Myocyte (in vitro differentiated cells): ENCODE data around the gene PRR30. TPM values are rescaled to one million over a fixed set of nuclear protein-coding genes. Genes with fewer than 3 reads are reported as not detected.

Experiments used
- DNase-seq: peaks from one replicate; pipeline ENCODE4 v3.0.0-alpha.2; 2012; ENCODE audit warnings: low read depth
- total RNA-seq: library from RNA; depleted of rRNA; stranded (reverse); fragments of >200 nt; gene quantifications from 2 replicates; pipeline ENCODE4 v1.2.3, GENCODE V29; 2014

Gene PRR30
- total RNA-seq, 1 donor from 2014 or later: not detected

- DNase-seq: no peak
Observed at GRCh38 chr2:27099334-27099955, 39.8 kb downstream of the PRR30 start.

- no peak for DNase-seq
Observed at GRCh38 chr2:27097341-27097740, 41.9 kb downstream of the PRR30 start.

GRCh38 chr2:27096748-27097297, 42.4 kb downstream of the PRR30 start:
- no peak for DNase-seq

DNA sequence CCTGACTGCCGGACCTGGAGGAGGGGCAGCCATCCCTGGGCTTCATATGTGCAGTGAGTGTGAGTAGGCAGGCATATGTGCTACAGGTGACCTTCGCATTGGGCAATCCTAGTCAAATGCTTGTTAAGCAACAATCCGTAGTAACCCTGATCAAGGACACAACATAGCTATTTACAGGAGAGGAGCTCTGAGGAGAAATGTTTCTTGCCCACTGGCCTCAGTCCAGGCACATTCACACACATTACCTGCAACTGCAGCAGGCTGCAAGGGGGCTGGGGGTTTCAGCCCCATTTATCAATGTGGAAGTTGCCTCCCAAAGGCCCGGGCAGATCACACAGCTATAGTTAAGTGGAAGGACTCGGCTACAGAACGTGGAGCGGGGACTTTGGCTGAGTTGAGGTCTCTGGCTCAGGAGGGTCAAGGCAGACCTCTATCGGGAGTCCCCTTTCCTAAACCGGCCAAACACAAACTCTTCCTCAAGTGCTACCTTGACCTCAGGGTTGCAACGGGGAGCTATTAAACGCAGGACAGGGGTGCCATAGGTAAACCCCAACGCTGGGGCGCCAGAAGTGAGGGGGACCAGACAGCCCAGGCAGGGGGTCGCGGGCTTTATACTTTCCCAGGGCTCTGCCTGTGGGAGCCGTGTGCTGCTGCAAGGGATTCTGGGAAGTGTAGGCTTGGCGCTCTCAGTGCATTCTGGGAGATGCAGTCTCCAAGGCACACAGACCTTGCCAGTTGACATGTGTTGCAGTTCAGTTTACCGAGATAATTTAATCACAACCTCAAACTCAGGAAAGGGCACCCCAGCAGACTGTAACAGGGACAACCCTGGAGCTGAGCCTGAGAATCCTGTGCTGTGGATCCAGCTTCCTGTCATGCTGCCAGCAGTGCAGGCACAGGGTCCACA, 43.2 kb downstream of the PRR30 start:
- DNase-seq: peak; percentile 78

- no peak for DNase-seq
Observed at GRCh38 chr2:27095427-27095744, 43.8 kb downstream of the PRR30 start.

GRCh38 chr2:27094353-27094984, 44.7 kb downstream of the PRR30 start:
- no peak for DNase-seq

GRCh38 chr2:27093430-27094352, 45.5 kb downstream of the PRR30 start:
- no peak for DNase-seq

DNA sequence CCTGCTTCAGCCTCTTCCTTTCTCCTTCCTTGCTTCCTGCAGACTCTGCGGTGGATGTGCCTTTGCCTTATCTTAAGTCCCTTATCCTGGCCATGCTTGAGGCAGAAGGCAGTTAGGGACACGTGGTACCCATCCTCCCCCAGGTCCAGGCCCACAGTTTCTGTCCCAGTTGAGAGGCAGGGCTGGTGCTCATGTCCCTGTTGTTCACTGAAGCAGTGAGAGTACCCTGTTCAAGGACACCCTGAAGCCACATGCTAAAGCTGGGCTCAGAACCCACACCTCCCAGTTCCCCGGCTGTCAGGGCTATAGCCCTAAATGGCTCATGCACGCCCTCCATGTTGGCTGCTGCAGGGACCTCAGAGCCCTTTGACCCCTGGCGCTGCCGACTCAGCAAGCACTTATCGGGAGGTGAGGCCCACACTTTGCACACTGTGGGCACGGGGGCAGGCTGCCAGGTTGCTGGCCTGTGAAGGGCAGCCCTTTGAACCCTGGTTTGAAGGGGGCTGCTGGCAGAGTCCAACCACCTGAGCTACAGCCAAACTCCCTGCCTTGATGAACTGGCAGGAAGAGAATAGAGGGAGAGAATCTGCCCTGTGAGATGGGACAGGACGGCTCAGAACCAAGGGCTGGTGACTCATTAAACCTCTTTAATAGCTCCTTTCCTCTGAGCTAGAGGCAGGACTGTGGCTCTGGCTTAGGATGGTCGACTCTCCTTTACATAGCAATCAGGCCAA, 46.3 kb downstream of the PRR30 start:
- DNase-seq: no peak

DNA sequence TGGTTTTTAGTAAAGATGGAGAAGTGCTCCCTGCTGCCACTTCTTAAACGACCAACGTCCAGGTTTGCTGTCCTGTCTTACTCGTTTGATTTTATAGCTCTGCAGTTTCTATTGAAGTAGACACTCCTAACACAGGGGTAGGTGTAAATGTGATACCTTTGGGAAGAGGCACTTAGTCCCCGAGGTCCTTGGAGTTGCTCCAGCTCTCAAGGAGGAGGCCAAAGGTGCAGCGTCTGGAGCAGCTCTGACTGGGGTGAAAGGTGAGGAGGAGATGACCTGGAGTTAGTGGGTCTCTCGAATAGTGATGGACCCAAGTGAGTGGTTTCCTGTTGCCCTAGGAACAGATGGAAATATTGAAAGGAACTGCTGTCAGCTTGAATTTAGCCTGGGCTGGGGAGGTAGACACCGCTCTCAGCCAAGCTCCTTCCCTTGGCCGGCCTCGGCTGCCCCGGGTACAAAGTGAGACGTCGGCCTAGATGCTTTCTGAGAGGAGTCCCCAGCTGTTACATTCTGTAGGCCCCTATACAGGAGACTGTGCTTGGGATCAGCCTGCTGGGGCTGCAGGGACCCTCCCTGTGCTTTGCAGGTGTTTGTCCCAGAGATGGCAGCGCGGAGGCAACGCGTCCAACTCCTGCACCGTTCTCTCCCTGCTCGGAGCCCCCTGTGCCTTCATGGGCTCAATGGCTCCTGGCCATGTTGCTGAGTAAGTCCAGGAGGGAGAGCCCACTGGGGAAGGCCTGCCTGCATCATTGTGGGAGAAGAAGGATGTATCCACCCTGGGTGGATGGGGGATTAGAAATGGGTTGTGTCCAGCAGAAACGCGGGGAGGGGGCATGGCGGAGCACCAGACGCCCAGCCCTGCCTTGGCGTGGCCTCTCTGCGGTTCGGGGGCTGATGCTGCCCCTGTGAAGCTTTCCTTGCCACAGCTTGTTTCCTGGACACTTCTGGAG, 47.2 kb downstream of the PRR30 start:
- DNase-seq: no peak

- DNase-seq: no peak
Observed at GRCh38 chr2:27089111-27089954, 49.9 kb downstream of the PRR30 start.

DNA sequence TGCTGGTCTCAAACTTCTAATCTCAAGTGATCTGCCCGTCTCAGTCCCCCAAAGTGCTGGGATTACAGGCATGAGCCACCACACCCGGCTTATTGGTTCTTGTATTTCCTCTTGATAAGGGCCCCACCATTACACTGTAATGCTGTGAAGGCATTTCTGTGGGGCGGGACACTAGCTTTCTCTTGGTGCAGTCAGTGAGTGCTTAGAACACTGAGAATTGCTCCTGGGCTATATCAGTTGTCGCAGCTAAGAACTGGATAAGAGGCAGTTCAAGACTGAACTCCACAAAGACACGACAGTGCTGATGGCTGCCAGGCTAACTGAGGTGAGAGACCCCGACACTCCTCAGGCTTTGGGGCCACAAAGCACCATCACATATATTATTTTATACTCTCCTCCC, 50.6 kb downstream of the PRR30 start:
- DNase-seq: no peak

DNA sequence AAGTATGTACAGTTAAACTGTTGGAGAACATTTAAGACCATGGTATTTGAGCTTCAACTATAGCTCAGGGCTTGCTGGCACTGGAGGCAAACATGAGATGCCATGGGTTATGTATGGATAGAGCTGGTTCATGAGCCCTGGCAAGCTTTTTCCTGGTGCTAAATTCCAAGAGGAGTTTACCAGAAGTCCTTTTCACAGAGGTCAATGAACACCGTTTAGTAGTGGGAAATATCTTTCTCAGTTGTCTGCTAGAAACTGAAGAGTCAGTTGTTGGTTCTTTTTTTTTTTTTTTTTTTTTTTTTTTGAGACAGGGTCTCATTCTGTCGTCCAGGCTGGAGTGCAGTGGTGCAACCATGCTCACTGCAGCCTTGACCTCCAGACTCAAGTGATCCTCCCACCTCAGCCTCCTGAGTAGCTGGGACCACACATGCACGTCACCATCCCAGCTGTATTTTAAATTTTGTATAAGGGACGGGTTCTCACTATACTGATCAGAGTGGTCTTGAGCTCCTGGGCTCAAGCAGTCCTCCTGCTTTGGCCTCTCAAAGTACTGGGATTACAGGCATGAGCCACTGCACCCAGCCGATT, 51.3 kb downstream of the PRR30 start:
- DNase-seq: no peak

Other genes with a start within 250 kb of the PRR30 start
- 59.8 and 68.3 TPM in 2 replicates for gene MAPRE3, start 168.8 kb downstream of the PRR30 start, total RNA-seq
- 78.4 and 103 TPM in 2 replicates for gene TMEM214, start 106.4 kb downstream of the PRR30 start, total RNA-seq
- gene AGBL5, start 87.7 kb downstream of the PRR30 start, total RNA-seq: 17.8 and 25.9 TPM in 2 replicates
- 278 and 316 TPM in 2 replicates for gene OST4, start 67.8 kb downstream of the PRR30 start, total RNA-seq
- 4.3 and 6.8 TPM in 2 replicates for gene EMILIN1, start 60.8 kb downstream of the PRR30 start, total RNA-seq
- gene KHK, start 52.6 kb downstream of the PRR30 start, total RNA-seq: 0.21 and 0.24 TPM in 2 replicates
- 0.27 and 0.62 TPM in 2 replicates for gene CGREF1, start 20.3 kb downstream of the PRR30 start, total RNA-seq
- not detected in 2 replicates for gene ABHD1, start 15.6 kb downstream of the PRR30 start, total RNA-seq
- 80.0 and 90.0 TPM in 2 replicates for gene PREB, start 4.8 kb downstream of the PRR30 start, total RNA-seq
- not detected in 2 replicates for gene TCF23, start 9.6 kb upstream of the PRR30 start, total RNA-seq
- gene ATRAID, start 72.6 kb upstream of the PRR30 start, total RNA-seq: 188 and 203 TPM in 2 replicates
- 31.2 and 36.2 TPM in 2 replicates for gene SLC5A6, start 72.9 kb upstream of the PRR30 start, total RNA-seq
- gene CAD, start 78.0 kb upstream of the PRR30 start, total RNA-seq: 22.8 and 24.9 TPM in 2 replicates
- 0.03 TPM in 1 of 2 replicates, not detected in the other for gene SLC30A3, start 123.6 kb upstream of the PRR30 start, total RNA-seq
- not detected in 2 replicates for gene DNAJC5G, start 136.0 kb upstream of the PRR30 start, total RNA-seq
- gene TRIM54, start 143.0 kb upstream of the PRR30 start, total RNA-seq: 74.0 and 105 TPM in 2 replicates
- 2.4 and 6.6 TPM in 2 replicates for gene UCN, start 169.0 kb upstream of the PRR30 start, total RNA-seq
- gene MPV17, start 183.7 kb upstream of the PRR30 start, total RNA-seq: 108 TPM in 2 replicates
- gene GTF3C2, start 217.4 kb upstream of the PRR30 start, total RNA-seq: 45.8 and 46.9 TPM in 2 replicates
- 29.7 and 32.2 TPM in 2 replicates for gene EIF2B4, start 230.9 kb upstream of the PRR30 start, total RNA-seq
- 155 and 159 TPM in 2 replicates for gene SNX17, start 231.2 kb upstream of the PRR30 start, total RNA-seq
- gene ZNF513, start 241.3 kb upstream of the PRR30 start, total RNA-seq: 11.1 and 15.3 TPM in 2 replicates